ENCODE data around the gene C2orf42.

DNA sequence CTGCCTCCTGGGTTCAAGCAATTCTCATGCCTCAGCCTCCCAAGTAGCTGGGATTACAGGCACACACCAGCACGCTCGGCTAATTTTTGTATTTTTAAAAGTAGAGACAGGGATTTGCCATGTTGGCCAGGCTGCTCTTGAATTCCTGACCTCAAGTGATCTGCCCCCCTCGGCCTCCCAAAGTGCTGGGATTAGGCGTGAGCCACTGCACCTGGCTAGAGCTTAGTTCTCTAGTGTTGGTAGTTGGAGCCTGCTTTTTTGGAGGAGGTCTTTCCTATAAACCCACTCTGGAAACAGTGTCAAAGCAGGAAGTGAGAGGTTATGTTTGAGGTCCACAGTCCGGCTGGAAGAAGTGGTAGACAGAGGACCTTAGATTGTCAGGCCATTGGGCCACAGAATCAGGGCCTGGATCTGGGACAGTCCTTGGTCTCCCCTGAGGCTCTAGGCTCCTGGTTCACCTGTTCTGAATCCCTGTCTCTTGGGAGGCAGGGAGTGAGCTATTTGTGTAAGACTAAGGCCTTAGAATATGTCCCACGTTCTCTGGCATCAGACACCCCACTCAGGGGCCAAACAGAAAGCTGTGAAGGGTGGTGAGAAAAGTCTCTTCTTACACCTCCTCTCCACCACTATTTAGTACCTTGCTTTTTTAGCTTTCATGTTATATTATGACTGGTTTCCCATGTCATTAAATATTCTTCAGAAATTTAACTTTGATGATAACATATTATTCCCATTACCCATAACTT is 69.0 kb downstream of the C2orf42 start:
- no peak for TF ChIP-seq POLR2A (IDR thresholded peaks at IDR 0.05; ENCODE audit: low read depth, low read length)
- no peak for TF ChIP-seq POLR2AphosphoS5 (IDR thresholded peaks at IDR 0.05; ENCODE audit: low read depth, low read length)

Data from GM12891 (cell line).